Measurements from ENCODE around the gene ENAH. TPM values are rescaled to one million over a fixed set of nuclear protein-coding genes. Genes with fewer than 3 reads are reported as not detected.
A peak's percentile ranks its signal among the peaks of the same experiment; 100 is the strongest.

The ENAH gene
- total and polyA plus RNA-seq, 10 donors: 5.1 to 98.1 (median 44.8) TPM

- no peak for TF ChIP-seq POLR2AphosphoS5 (IDR thresholded peaks at IDR 0.05)
- no peak for TF ChIP-seq POLR2A (IDR thresholded peaks at IDR 0.05)
- TF ChIP-seq CTCF (IDR thresholded peaks at IDR 0.05 in 8 of 11, conservative IDR thresholded peaks at IDR 0.05 in 3 of 11): no peak
- no peaks in the 10 kb centered on the region for H3K36me3 ChIP-seq
- intact Hi-C loops (cut with DNase I; ENCODE audit: low total_unique reads): no loop called here
- peaks cover 0 to 41% (median 9%) of the 10 kb centered on the region in 6 donors for H3K4me1 ChIP-seq
- no peaks in the 10 kb centered on the region for H3K9me3 ChIP-seq
- H3K27me3 ChIP-seq (replicated peaks in 1 of 7): no peaks in the 10 kb centered on the region
- no peak overlapping the region for H3K4me3 ChIP-seq
- 44 to 59% (median 55%) methylated on average over 5 of the region's 5 CpGs for WGBS, 5 donors
- DNase-seq: no peak
- peak overlapping the region in 3 of 8 donors; percentile 0 to 7 (median 1) for H3K27ac ChIP-seq
Observed at GRCh38 chr1:225454733-225455132, 198.2 kb downstream of the ENAH start.

GRCh38 chr1:225453797-225454648 lies 198.9 kb downstream of the ENAH start:
- DNase-seq: no peak

GRCh38 chr1:225451840-225452515 lies 200.9 kb downstream of the ENAH start:
- no peak overlapping the region for H3K4me3 ChIP-seq
- peaks cover 0 to 60% (median 16%) of the 10 kb centered on the region in 6 donors for H3K4me1 ChIP-seq
- no peak for TF ChIP-seq POLR2A (IDR thresholded peaks at IDR 0.05)
- no peak for TF ChIP-seq POLR2AphosphoS5 (IDR thresholded peaks at IDR 0.05)
- TF ChIP-seq CTCF (IDR thresholded peaks at IDR 0.05 in 8 of 11, conservative IDR thresholded peaks at IDR 0.05 in 3 of 11): no peak
- H3K9me3 ChIP-seq: no peaks in the 10 kb centered on the region
- intact Hi-C loops (cut with DNase I; ENCODE audit: low total_unique reads): no loop called here
- WGBS, 5 donors: 90 to 93% (median 91%) methylated on average over 25 of the region's 25 CpGs
- no peaks in the 10 kb centered on the region for H3K27me3 ChIP-seq (replicated peaks in 1 of 7)
- peak overlapping the region in 1 of 8 donors; percentile 89 for H3K27ac ChIP-seq
- H3K36me3 ChIP-seq: no peaks in the 10 kb centered on the region
- DNase-seq: no peak

More at GRCh38 chr1:225453797-225454648, 198.9 kb downstream of the ENAH start:
- peak overlapping the region in 2 of 8 donors; percentile 0 to 1 for H3K27ac ChIP-seq
- 61 to 73% (median 64%) methylated on average over 5 of the region's 5 CpGs for WGBS, 5 donors
- H3K9me3 ChIP-seq: no peaks in the 10 kb centered on the region
- no peaks in the 10 kb centered on the region for H3K36me3 ChIP-seq
- H3K4me3 ChIP-seq: no peak overlapping the region
- H3K4me1 ChIP-seq: peaks cover 0 to 48% (median 9%) of the 10 kb centered on the region in 6 donors
- H3K27me3 ChIP-seq (replicated peaks in 1 of 7): no peaks in the 10 kb centered on the region
- intact Hi-C loops (cut with DNase I; ENCODE audit: low total_unique reads): no loop called here
- no peak for TF ChIP-seq POLR2AphosphoS5 (IDR thresholded peaks at IDR 0.05)
- TF ChIP-seq CTCF (IDR thresholded peaks at IDR 0.05 in 8 of 11, conservative IDR thresholded peaks at IDR 0.05 in 3 of 11): no peak
- no peak for TF ChIP-seq POLR2A (IDR thresholded peaks at IDR 0.05)

- no peak for TF ChIP-seq CTCF (IDR thresholded peaks at IDR 0.05 in 8 of 11, conservative IDR thresholded peaks at IDR 0.05 in 3 of 11)
- no peak for TF ChIP-seq POLR2A (IDR thresholded peaks at IDR 0.05)
- no peak for TF ChIP-seq POLR2AphosphoS5 (IDR thresholded peaks at IDR 0.05)
- WGBS, 5 donors: 71 to 88% (median 80%) methylated on average over 6 of the region's 6 CpGs
- H3K4me3 ChIP-seq: no peak overlapping the region
- H3K27ac ChIP-seq: peak overlapping the region in 4 of 8 donors; percentile 56 to 89 (median 67)
- DNase-seq: no peak
- no peaks in the 10 kb centered on the region for H3K36me3 ChIP-seq
- intact Hi-C loops (cut with DNase I; ENCODE audit: low total_unique reads): no loop called here
- peaks cover 0 to 66% (median 22%) of the 10 kb centered on the region in 6 donors for H3K4me1 ChIP-seq
- no peaks in the 10 kb centered on the region for H3K9me3 ChIP-seq
- H3K27me3 ChIP-seq (replicated peaks in 1 of 7): no peaks in the 10 kb centered on the region
Observed at GRCh38 chr1:225451340-225451739, 201.6 kb downstream of the ENAH start.
